Neural cell (in vitro differentiated cells): ENCODE measurements around the gene CSMD2. TPM values are rescaled to one million over a fixed set of nuclear protein-coding genes. Genes with fewer than 3 reads are reported as not detected.

ENCODE experiments used
- H2AFZ ChIP-seq: fragments of 200-600, 300-800 bp; sonication (generic), shearing (Covaris generic); 2 replicates; pipeline ENCODE4 v1.6.0; 2014; ENCODE audit warnings: low read depth, mild to moderate bottlenecking, antibody characterized with exemption, low read length, moderate library complexity
- H3F3A ChIP-seq: fragments of 200-600 bp; shearing (Covaris generic); 2 replicates; pipeline ENCODE4 v1.6.1; 2016; ENCODE audit warnings: mild to moderate bottlenecking, moderate library complexity, mixed read lengths, antibody characterized with exemption, low read length; ENCODE audit not compliant: insufficient read depth, poor library complexity, severe bottlenecking
- H3K27ac ChIP-seq: fragments of 200-600, 300-800 bp; sonication (generic), shearing (Covaris generic); 2 replicates; pipeline ENCODE4 v1.5.1; 2014; ENCODE audit warnings: mild to moderate bottlenecking, low read length, moderate library complexity
- H3K27me3 ChIP-seq: fragments of 300-800, 200-600 bp; sonication (generic), shearing (Covaris generic); 2 replicates; pipeline ENCODE4 v1.6.0; 2014; ENCODE audit warnings: mild to moderate bottlenecking, low read depth, low read length, moderate library complexity; ENCODE audit not compliant: insufficient read depth
- H3K36me3 ChIP-seq: fragments of 300-800, 200-600 bp; sonication (generic), shearing (Covaris generic); 2 replicates; pipeline ENCODE4 v1.5.1; 2014; ENCODE audit warnings: mild to moderate bottlenecking, antibody characterized with exemption, low read length, moderate library complexity; ENCODE audit not compliant: insufficient read depth
- H3K4me2 ChIP-seq: fragments of 300-800, 200-600 bp; sonication (generic), shearing (Covaris generic); 2 replicates; pipeline ENCODE4 v1.6.0; 2014; ENCODE audit warnings: mild to moderate bottlenecking, low read length
- H3K4me3 ChIP-seq: fragments of 300-800, 200-600 bp; sonication (generic), shearing (Covaris generic); 2 replicates; pipeline ENCODE4 v1.5.1; 2014; ENCODE audit warnings: mild to moderate bottlenecking, low read length, moderate library complexity
- H3K79me2 ChIP-seq: fragments of 200-600 bp; shearing (Covaris generic); replicated peaks from 2 replicates; pipeline ENCODE4 v1.6.0; 2014; ENCODE audit warnings: mild to moderate bottlenecking, low read length, moderate library complexity; ENCODE audit not compliant: insufficient read depth
- H3K9ac ChIP-seq: fragments of 300-800, 200-600 bp; sonication (generic), shearing (Covaris generic); 2 replicates; pipeline ENCODE4 v1.6.1; 2016; ENCODE audit warnings: mild to moderate bottlenecking, low read length, mixed read lengths
- H3K9me2 ChIP-seq: fragments of 200-600 bp; shearing (Covaris generic); 2 replicates; pipeline ENCODE4 v1.6.1; 2016; ENCODE audit warnings: mild to moderate bottlenecking, low read length, mixed read lengths; ENCODE audit not compliant: insufficient read depth
- H3K9me3 ChIP-seq: fragments of 200-600, 300-800 bp; sonication (generic), shearing (Covaris generic); 2 replicates; pipeline ENCODE4 v1.6.1; 2016; ENCODE audit warnings: mild to moderate bottlenecking, mixed run types, low read length, moderate library complexity, mixed read lengths
- H4K20me1 ChIP-seq: fragments of 200-600 bp; shearing (Covaris generic); 2 replicates; pipeline ENCODE4 v1.6.1; 2016; ENCODE audit warnings: mild to moderate bottlenecking, mixed run types; ENCODE audit not compliant: insufficient read depth
- CTCF ChIP-seq: fragments of 450-650 bp; IDR thresholded peaks from 2 replicates; pipeline ENCODE4 v1.5.1; 2014; ENCODE audit warnings: antibody characterized with exemption, mild to moderate bottlenecking, moderate library complexity; ENCODE audit not compliant: poor library complexity, severe bottlenecking
- EP300 ChIP-seq: fragments of 450-650 bp; conservative IDR thresholded peaks from 2 replicates; pipeline ENCODE4 v1.6.1; 2014; ENCODE audit warnings: antibody characterized with exemption, mild to moderate bottlenecking, moderate library complexity; ENCODE audit not compliant: poor library complexity, severe bottlenecking
- EZH2 ChIP-seq: fragments of 200-600, 300-800 bp; shearing (Covaris generic), sonication (generic); IDR thresholded peaks from 2 replicates; pipeline ENCODE4 v1.6.1; 2014; ENCODE audit warnings: antibody characterized with exemption, low read length, borderline replicate concordance, mild to moderate bottlenecking; ENCODE audit not compliant: insufficient read depth, poor library complexity, severe bottlenecking
- MXI1 ChIP-seq: fragments of 450-650 bp; conservative IDR thresholded peaks from 2 replicates; pipeline ENCODE4 v1.6.1; 2014; ENCODE audit warnings: antibody characterized with exemption, mild to moderate bottlenecking; ENCODE audit not compliant: poor library complexity, severe bottlenecking
- POLR2AphosphoS5 ChIP-seq: IDR thresholded peaks from 2 replicates; pipeline ENCODE4 v1.6.1; 2012
- RAD21 ChIP-seq: fragments of 450-650 bp; conservative IDR thresholded peaks from 2 replicates; pipeline ENCODE4 v1.6.1; 2014; ENCODE audit warnings: antibody characterized with exemption, mild to moderate bottlenecking, moderate library complexity
- REST ChIP-seq: IDR thresholded peaks from 2 replicates; pipeline ENCODE4 v1.6.1; 2012; ENCODE audit warnings: borderline replicate concordance
- SMC3 ChIP-seq: fragments of 450-650 bp; conservative IDR thresholded peaks from 2 replicates; pipeline ENCODE4 v1.6.1; 2014; ENCODE audit warnings: antibody characterized with exemption, mild to moderate bottlenecking, moderate library complexity; ENCODE audit not compliant: poor library complexity
- TAF1 ChIP-seq: IDR thresholded peaks from 2 replicates; pipeline ENCODE4 v1.6.1; 2012; ENCODE audit warnings: low read depth
- polyA plus RNA-seq: library from polyadenylated mRNA; depleted of rRNA; stranded (reverse); fragments of >200 nt; gene quantifications from 2 replicates; pipeline ENCODE4 v1.2.3, GENCODE V29; 2014

Gene CSMD2
- polyA plus RNA-seq, 1 donor from 2014 or later = 9.6 TPM

- Histone ChIP-seq H3K9me3 (no peaks in the 10 kb centered on the region), H3F3A (no peaks in the 10 kb centered on the region), H2AFZ (no peak overlapping the region), H3K27ac (no peak overlapping the region), H3K9ac (no peak overlapping the region), H3K9me2 (no peaks in the 10 kb centered on the region), H3K4me3 (no peak overlapping the region), H4K20me1 (no peaks in the 10 kb centered on the region), H3K4me2 (no peak overlapping the region), H3K27me3 (no peaks in the 10 kb centered on the region), H3K79me2 (no peaks in the 10 kb centered on the region), H3K36me3 (no peaks in the 10 kb centered on the region)
- TF ChIP-seq SMC3 = no peak
- TF ChIP-seq TAF1 = no peak
- TF ChIP-seq RAD21 = no peak
- no peak for TF ChIP-seq POLR2AphosphoS5
Measured at GRCh38 chr1:34144766-34145165, 20.3 kb downstream of the CSMD2 start.

GRCh38 chr1:34143975-34144374 is 21.1 kb downstream of the CSMD2 start:
- Histone ChIP-seq H4K20me1 (no peaks in the 10 kb centered on the region), H2AFZ (no peak overlapping the region), H3K27me3 (no peaks in the 10 kb centered on the region), H3K36me3 (no peaks in the 10 kb centered on the region), H3K9me3 (no peaks in the 10 kb centered on the region), H3F3A (no peaks in the 10 kb centered on the region), H3K9me2 (no peaks in the 10 kb centered on the region), H3K9ac (no peak overlapping the region), H3K4me2 (no peak overlapping the region), H3K27ac (no peak overlapping the region), H3K79me2 (no peaks in the 10 kb centered on the region), H3K4me3 (no peak overlapping the region)
- TF ChIP-seq REST (no peak), EP300 (no peak), SMC3 (no peak), RAD21 (no peak), MXI1 (no peak), EZH2 (no peak), CTCF (no peak), TAF1 (no peak), POLR2AphosphoS5 (no peak)
